Middle frontal gyrus (tissue), 1 donor: ENCODE data around the gene MAGI1.

Source experiments
- DNase-seq: peaks from one replicate; pipeline ENCODE4 v3.0.0-alpha.2; 2015; ENCODE audit warnings: low spot score; ENCODE audit errors: extremely low spot score

The MAGI1 gene

GRCh38 chr3:65974509-65974908 is 64.2 kb downstream of the MAGI1 start:
- DNase-seq, result no peak

GRCh38 chr3:65972765-65973164 is 66.0 kb downstream of the MAGI1 start:
- DNase-seq, result no peak

GRCh38 chr3:65971293-65972252 is 67.1 kb downstream of the MAGI1 start:
- no peak for DNase-seq

- no peak for DNase-seq
Measured at GRCh38 chr3:65968996-65969395, 69.7 kb downstream of the MAGI1 start.

- DNase-seq, result no peak
Measured at GRCh38 chr3:65967451-65967850, 71.3 kb downstream of the MAGI1 start.

- no peak for DNase-seq
Measured at GRCh38 chr3:65964838-65965237, 73.9 kb downstream of the MAGI1 start.

GRCh38 chr3:65963787-65964677 is 74.7 kb downstream of the MAGI1 start:
- no peak for DNase-seq

GRCh38 chr3:65961733-65962132 is 77.0 kb downstream of the MAGI1 start:
- no peak for DNase-seq

- no peak for DNase-seq
Measured at GRCh38 chr3:65961128-65961527, 77.6 kb downstream of the MAGI1 start.

GRCh38 chr3:65960087-65960486 is 78.6 kb downstream of the MAGI1 start:
- DNase-seq, result no peak

GRCh38 chr3:65958216-65958615 is 80.5 kb downstream of the MAGI1 start:
- no peak for DNase-seq

GRCh38 chr3:65955792-65956477 is 82.8 kb downstream of the MAGI1 start:
- DNase-seq, result no peak

GRCh38 chr3:65953881-65954733 is 84.6 kb downstream of the MAGI1 start:
- no peak for DNase-seq

- DNase-seq, result no peak
Measured at GRCh38 chr3:65953301-65953812, 85.4 kb downstream of the MAGI1 start.

GRCh38 chr3:65952842-65953241 is 85.9 kb downstream of the MAGI1 start:
- DNase-seq, result no peak

- no peak for DNase-seq
Measured at GRCh38 chr3:65951836-65952505, 86.7 kb downstream of the MAGI1 start.

- DNase-seq, result no peak
Measured at GRCh38 chr3:65950340-65951326, 88.1 kb downstream of the MAGI1 start.

GRCh38 chr3:65948841-65949573 is 89.7 kb downstream of the MAGI1 start:
- no peak for DNase-seq
